RPMI8226 (cell line): Measurements from ENCODE around the gene CRB1.

Source experiments
- DNase-seq: peaks from one replicate; pipeline ENCODE4 v3.0.0-alpha.2; 2015

CRB1 gene

DNA sequence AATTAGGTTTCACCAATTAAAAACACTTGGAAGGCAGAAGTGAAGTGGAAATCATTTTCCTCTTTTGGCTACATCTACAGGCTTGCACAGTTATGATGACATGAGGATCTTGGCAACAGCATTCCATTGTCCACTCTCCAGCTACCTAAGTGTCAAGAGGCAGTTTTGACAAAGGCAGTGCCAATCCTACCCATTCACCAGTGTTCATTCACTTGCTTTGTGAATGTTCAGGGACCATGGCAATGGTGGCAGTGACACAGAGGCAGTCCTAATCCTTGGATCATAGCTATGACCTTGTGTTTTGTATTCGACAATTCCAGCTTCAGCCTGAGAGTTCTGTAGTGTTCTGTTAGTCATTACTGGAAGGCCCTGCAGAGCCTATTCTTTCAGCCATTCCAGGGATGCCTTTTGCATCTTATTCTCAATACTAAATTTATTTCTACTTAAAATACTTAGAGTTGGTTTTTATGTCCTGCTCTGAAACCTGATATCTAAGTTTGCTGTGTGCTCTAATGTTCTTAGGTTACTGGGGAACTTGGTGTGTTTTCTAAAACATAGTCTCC is 36.7 kb downstream of the CRB1 start:
- no peak for DNase-seq

DNA sequence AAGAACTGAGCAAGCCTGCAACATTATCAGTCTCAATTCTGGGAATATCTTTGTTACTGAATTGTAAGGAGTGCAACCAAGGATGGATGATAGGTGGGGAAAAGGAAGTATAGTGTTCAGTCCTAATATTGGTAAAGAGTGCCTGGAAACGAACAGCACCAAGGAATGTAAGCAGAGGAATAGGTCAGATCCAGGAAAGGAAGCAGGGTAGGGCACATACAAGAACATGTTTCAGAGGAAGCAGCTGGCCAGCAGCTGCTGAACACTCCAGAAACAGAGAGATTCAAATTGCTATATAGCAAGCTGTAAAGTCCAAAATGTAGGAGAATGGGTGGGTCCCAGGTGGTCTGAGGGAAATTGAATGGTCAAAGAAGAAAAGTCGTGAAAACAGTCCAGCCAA is 37.9 kb downstream of the CRB1 start:
- no peak for DNase-seq

GRCh38 chr1:197306381-197307062 is 38.5 kb downstream of the CRB1 start:
- DNase-seq, result no peak

GRCh38 chr1:197307136-197307535 is 39.1 kb downstream of the CRB1 start:
- no peak for DNase-seq

DNA sequence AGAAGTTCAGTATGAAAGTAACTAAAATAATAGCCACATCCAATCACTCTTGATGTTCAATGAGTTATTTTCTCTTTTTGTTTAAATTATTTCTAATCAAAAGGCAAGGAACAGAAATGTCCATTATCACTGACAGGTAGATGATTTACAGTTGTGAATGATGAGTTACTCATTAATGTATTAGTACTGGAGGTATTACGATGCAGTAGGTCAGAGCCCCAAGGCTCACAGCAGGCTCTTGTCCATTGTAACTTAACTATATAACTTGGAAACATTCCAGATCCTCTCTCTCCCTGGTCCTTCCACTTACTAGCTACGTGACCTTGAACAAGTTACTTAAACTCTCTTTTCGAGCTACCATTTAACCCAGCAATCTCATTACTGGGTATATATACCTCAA is 39.5 kb downstream of the CRB1 start:
- no peak for DNase-seq

DNA sequence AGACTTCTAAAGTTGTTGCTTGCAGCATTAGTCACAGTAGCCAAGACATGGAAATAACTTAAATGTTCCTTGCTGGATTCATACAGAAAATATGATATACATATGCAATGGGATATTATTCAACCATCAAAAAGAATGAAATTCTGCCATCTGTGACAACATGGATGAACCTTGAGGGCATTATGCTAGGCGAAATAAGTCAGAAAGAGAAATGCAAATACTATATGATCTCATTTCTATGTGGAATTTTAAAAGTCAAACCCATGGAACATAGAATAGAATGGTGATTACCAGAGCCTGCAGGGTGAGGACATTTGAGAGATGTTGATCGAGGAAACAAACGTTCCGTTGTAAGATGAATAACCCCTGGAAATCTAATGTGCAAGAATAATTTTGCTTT is 43.0 kb downstream of the CRB1 start:
- DNase-seq, result no peak

DNA sequence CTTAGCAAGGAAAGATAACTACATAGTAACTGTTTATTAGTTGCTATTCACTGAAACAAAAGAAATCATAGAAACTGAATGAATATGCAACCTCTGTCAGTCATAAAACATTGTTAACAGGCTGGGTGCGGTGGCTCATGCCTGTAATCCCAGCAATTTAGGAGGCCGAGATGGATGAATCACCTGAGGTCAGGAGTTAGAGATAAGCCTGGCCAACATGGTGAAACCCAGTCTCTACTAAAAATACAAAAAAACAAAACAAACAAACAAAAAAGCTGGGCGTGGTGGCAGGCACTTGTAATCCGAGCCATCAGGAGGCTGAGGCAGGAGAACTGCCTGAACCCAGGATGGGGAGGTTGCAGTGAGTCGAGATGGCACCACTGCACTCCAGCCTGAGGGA is 44.1 kb downstream of the CRB1 start:
- no peak for DNase-seq

GRCh38 chr1:197313713-197314112 is 45.7 kb downstream of the CRB1 start:
- DNase-seq, result no peak

GRCh38 chr1:197314682-197315081 is 46.6 kb downstream of the CRB1 start:
- DNase-seq, result no peak

- no peak for DNase-seq
Measured at GRCh38 chr1:197319631-197320030, 51.6 kb downstream of the CRB1 start.

DNA sequence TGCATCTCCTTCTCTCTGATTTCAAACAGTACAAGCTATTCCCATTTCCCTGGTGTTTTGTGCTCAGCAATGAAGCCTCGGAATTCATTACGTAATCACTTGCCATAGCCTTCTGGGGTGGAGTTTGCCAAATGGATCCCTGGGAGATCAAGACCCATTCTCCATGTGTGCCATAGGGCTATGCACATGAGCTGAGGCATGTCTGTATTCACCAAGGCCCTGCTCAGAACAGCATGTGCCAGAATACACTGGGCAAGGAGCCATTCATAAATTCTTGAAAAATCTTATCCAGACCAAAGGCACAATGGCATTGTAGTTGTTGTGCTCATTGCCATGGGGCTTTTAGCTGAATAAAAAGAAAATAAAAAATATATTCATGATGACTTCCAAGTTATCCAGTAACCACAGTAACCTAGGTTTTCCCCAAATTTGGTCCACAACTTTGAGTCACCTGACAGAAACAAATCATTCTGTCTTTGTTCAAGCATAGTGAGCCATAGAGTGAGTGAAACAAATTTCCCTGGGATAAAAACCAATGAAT is 53.0 kb downstream of the CRB1 start:
- DNase-seq, result no peak

- no peak for DNase-seq
Measured at GRCh38 chr1:197321811-197322210, 53.8 kb downstream of the CRB1 start.

DNA sequence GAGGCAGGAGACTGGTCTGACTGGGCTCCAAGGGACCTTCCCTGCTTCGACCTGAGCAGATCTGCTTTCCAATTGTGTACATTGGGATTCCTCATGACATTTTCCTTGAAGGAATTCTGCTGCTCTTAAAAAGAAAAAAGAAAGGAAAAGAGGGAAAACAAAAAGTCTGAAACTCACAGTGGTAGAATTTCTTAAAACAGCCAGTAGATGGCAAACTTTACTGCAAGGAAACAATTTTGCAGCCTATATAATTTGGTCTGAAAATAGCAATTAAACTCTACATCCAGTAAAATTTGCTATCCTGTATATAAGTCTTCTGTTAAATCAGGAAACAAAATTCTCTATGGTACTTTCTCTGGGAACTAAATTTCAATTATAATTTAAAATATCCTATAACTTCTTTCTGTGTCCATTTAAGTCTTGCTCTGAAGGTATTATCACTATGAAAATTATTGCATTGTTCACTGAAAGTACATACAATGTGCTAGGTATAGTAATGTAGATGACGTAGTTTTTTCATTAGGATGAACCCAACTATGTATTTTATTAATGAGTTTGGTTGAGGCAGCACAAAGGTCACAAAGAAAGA is 59.8 kb downstream of the CRB1 start:
- DNase-seq, result no peak

- DNase-seq, result no peak
Measured at GRCh38 chr1:197330213-197330612, 62.2 kb downstream of the CRB1 start.

DNA sequence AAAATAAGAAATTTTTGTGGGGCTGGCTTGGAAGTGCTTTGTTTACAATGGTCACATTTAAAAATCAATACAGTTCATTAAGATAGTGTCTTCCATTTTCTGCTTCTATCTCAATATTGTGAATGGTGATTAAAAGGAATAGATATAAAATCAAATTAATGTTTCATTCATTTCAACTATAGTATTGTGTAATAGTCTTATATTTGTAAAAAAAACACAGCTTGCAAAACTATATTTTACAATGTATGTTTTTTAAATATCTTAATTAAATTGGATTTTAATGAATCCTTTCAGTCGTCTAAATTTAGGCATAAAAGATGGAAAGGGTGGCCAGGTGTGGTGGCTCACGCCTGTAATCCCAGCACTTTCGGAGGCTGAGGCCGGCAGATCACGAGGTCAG is 63.5 kb downstream of the CRB1 start:
- no peak for DNase-seq

DNA sequence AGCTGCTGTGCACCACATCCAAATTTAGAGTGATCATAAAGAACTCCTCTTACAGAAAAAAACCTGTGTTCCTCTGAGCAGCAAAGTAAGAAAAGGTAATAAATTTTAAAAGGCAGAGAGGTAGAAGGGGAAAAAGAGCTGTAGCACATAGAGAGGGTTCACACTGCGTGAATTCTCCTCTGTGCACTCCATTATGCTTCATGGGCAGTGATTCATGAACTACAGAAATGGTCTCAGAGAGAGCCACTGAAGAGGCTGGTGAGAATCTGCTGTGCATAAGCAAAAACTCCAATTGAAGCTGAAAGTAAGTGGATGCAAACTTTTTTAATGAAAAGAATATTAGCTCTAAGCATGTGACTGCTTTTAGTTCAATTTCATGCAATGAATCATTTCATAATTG is 65.0 kb downstream of the CRB1 start:
- no peak for DNase-seq

- no peak for DNase-seq
Measured at GRCh38 chr1:197336571-197336970, 68.5 kb downstream of the CRB1 start.

- DNase-seq, result no peak
Measured at GRCh38 chr1:197339106-197340060, 71.3 kb downstream of the CRB1 start.

DNA sequence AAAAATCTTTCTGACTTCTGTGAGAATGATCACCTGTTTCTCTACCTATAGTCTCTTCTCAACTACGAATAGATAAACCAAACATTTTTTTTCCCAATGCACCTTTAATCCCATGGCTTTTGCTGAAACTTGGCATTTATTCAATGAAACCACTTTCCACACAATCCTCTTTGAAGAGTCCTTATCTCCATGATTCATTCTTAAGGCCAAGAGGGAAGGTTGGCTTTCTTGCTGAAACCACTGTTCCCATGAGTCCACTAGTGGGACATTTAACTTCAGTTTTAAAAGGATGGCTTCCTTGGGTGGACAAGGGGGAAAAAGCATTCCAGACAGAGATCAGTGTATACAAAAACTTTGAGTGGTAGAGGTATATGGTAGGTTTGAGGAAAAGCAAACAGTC is 73.6 kb downstream of the CRB1 start:
- no peak for DNase-seq

DNA sequence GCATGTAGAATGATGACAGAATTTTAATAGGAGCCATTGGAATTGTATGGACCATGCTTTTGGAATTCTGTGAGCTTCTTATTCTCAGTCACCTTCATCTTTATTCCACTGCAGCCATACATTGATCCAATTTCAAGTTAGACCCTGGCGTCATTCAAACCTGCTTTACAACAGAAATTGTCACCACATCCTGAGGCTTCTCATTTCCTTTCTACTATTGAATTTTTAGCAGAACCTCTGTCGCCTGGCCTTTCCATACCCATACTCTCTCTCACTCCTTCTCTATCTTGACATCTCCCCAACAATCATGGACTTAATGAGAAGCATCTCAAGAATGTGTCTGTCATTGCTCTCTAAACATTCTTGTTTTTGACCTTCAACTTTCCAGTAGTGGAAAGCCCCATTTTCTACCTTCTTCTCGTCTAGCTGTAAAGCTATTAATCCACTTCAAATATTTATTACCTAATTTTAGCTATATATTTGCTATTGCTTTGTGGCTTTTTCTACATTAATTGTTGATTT is 74.1 kb downstream of the CRB1 start:
- no peak for DNase-seq

DNA sequence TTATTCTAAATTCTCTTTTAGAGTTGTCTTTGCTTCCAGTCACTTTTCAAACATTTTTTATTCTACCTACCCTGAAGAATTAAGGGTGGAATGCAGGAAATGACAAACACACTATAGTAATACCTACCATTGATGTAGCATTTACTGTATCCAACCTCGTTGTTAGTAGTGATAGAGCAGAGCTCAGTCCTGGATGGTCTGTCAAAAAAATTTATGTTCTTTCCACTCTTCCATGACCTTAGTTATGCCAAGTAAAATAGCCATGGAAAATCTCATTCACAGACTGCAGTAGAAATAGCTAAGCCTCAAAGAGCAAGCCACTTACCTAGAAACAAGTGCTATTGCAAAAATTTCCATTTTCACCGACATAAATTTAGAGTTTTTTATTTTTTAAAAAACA is 74.6 kb downstream of the CRB1 start:
- no peak for DNase-seq

DNA sequence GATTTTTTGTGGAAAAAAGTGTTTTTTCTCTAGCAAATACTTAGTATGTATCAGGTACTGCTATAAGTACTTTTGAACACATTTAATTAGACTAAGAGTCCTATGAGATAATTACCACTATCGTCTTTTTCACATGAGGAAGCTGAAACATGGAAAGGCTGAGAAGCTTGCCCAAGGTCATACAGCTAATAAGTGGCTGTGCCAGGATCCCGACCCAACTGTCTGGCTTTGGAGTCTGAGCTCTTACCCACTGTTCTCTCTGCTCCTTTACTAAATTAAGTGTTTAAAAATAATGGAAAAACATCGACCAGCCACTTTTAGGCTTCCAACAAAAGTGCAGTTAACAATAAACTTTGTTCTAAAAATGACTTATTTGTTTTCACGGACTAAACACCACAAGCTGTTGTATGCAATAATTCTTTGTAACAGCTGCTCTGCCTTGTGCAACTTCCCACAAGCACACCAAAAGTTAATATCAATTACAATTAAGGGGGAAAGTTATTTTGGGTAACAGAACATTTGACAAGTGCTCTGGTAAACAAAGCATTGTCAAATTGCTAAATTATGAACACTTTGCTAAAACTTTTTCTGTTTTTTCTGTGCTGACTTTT is 75.7 kb downstream of the CRB1 start:
- DNase-seq, result no peak
